ENCODE data around the gene CMTM8.

- TF ChIP-seq POLR2A (IDR thresholded peaks at IDR 0.05; ENCODE audit: low read depth, low read length) (no peak), POLR2AphosphoS5 (IDR thresholded peaks at IDR 0.05; ENCODE audit: low read depth, low read length) (no peak)
Measured at GRCh38 chr3:32319607-32320006, 81.1 kb downstream of the CMTM8 start.

All from GM12891 (cell line).